ENCODE data around the gene KRTAP19-8. TPM values are rescaled to one million over a fixed set of nuclear protein-coding genes. Genes with fewer than 3 reads are reported as not detected.

KRTAP19-8 gene, protein sequence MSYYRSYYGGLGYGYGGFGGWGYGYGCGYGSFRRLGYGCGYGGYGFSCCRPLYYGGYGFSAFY
- not detected in 2 replicates for total RNA-seq

DNA sequence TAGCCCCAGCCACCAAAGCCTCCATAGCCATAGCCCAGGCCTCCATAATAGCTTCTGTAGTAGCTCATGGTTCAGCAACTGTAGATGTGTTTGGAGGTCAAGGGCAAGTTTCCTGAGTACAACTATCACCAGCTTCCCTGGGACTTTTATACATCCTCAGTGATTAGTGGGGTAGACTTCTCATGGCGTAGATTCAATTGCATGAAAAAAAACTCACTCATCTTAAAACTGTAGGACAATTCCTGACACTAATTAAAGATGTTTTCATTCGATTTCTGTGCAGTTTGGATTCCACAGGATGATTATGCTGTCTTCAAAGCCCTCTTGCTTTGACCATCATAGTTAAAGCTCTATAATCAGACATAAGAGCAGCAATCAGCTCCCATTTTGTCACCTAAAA is at the start of gene KRTAP19-8:
KRTAP19-8 (minus strand) TSS at position 101 of the 400 bp plus-strand sequence; CDS start at position 68, 33 bp downstream.
- H3K9me3 Mint-ChIP-seq: peaks cover 6% of the 10 kb centered on the region
- intact Hi-C loops (cut with micrococcal nuclease): no loop called here
- DNase-seq (ENCODE audit: low spot score): no peak
- H3K4me3 Mint-ChIP-seq (ENCODE audit: low read depth): no peak within 1 kb of the TSS
- no peak within 1 kb of the TSS for H3K27ac Mint-ChIP-seq
- H3K36me3 Mint-ChIP-seq (ENCODE audit: low read depth): no peaks in the 10 kb centered on the region
- H3K27me3 Mint-ChIP-seq (ENCODE audit: low read depth): peaks cover 18% of the 10 kb centered on the region
- no peaks in the 10 kb centered on the region for H3K4me1 Mint-ChIP-seq (ENCODE audit: low read depth)

DNA sequence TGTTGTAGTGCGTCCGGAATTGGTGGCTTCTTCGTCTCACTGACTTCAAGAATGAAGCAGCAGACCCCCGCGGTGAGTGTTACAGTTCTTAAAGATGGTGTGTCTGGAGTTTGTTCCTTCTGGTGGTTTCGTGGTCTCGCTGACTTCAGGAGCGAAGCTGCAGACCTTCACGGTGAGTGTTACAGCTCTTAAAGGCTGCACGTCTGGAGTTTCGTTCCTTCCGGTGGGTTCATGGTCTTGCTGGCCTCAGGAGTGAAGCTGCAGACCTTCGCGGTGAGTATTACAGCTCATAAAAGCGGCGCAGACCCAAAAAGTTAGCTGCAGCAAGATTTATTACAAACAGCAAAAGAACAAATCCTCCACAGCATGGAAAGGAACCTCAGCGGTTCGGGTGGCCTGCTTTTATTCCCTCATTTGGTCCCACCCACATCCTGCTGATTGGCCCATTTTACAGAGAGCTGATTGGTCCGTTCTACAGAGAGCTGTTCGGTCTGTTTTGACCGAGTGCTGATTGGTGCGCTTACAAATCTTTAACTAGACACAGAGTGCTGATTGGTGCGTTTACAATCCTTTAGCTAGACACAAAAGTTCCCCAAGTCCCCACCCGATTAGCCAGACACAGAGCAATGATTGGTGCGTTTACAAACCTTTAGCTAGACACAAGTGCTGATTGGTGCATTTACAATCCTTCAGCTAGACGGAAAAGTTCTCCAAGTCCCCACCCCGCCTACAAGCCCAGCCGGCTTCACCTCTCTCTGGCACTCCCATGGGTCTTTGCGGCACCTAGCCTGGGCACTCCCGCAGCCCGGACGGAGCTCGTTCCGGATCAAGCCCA is 49.6 kb upstream of the KRTAP19-8 start:
- H3K9me3 Mint-ChIP-seq: no peaks in the 10 kb centered on the region
- H3K27me3 Mint-ChIP-seq (ENCODE audit: low read depth): peaks cover 35% of the 10 kb centered on the region
- peaks cover 12% of the 10 kb centered on the region for H3K4me1 Mint-ChIP-seq (ENCODE audit: low read depth)
- no peak for DNase-seq (ENCODE audit: low spot score)
- H3K4me3 Mint-ChIP-seq (ENCODE audit: low read depth): peak overlapping the region; percentile 45
- H3K36me3 Mint-ChIP-seq (ENCODE audit: low read depth): no peaks in the 10 kb centered on the region
- H3K27ac Mint-ChIP-seq: no peak overlapping the region
- intact Hi-C loops (cut with micrococcal nuclease): loop anchor here (2.0 kb wide), 1 partner anchor 747 kb away; no protein-coding TSS in a partner anchor

DNA sequence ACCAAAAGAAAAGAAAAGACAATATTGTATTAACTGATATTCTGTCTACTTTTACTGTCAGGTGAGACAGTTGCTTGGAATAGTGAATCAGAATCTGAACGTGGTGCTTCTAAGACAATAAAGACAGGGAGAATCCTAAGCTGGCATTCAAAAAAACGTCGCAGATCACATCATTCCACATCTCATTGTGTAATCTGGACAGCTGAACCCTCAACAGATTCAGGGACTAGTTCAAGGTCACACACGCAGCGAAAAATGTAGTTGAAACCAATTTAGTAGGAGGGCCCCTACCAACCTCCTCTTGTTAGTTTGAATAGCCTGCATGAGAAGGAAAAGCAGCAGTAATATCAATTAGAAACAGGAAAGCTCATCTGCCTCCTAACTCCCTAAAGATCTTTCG is 46.4 kb upstream of the KRTAP19-8 start:
- DNase-seq (ENCODE audit: low spot score): no peak
- peaks cover 12% of the 10 kb centered on the region for H3K4me1 Mint-ChIP-seq (ENCODE audit: low read depth)
- no peaks in the 10 kb centered on the region for H3K36me3 Mint-ChIP-seq (ENCODE audit: low read depth)
- H3K9me3 Mint-ChIP-seq: no peaks in the 10 kb centered on the region
- intact Hi-C loops (cut with micrococcal nuclease): no loop called here
- no peak overlapping the region for H3K4me3 Mint-ChIP-seq (ENCODE audit: low read depth)
- peaks cover 47% of the 10 kb centered on the region for H3K27me3 Mint-ChIP-seq (ENCODE audit: low read depth)
- H3K27ac Mint-ChIP-seq: no peak overlapping the region

DNA sequence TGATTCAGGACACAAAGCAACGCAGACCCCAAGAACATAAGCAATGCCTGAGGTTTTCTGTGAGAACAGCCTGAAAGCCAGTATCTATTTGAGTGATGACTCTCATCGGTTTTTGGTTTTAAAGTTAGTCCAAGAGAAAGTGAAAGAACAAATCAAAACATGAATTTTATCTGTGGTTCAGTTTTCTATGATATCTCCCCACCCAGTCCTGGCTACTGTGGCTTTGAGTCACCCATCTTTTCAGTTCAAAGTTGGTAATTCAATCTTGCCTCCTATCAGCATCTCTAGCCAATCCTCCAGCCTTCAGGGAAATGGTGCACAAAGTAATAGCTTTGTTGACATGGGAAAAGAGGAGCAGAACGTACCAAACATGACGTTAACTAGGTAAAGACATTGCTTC is 40.5 kb upstream of the KRTAP19-8 start:
- no peaks in the 10 kb centered on the region for H3K9me3 Mint-ChIP-seq
- intact Hi-C loops (cut with micrococcal nuclease): loop anchor here (5.0 kb wide), 2 partner anchors 241 to 361 kb away; partner anchors contain the start of gene KRTAP21-3
- H3K27me3 Mint-ChIP-seq (ENCODE audit: low read depth): peaks cover 61% of the 10 kb centered on the region
- no peaks in the 10 kb centered on the region for H3K36me3 Mint-ChIP-seq (ENCODE audit: low read depth)
- no peak for DNase-seq (ENCODE audit: low spot score)
- no peak overlapping the region for H3K4me3 Mint-ChIP-seq (ENCODE audit: low read depth)
- H3K4me1 Mint-ChIP-seq (ENCODE audit: low read depth): peaks cover 17% of the 10 kb centered on the region
- H3K27ac Mint-ChIP-seq: no peak overlapping the region

DNA sequence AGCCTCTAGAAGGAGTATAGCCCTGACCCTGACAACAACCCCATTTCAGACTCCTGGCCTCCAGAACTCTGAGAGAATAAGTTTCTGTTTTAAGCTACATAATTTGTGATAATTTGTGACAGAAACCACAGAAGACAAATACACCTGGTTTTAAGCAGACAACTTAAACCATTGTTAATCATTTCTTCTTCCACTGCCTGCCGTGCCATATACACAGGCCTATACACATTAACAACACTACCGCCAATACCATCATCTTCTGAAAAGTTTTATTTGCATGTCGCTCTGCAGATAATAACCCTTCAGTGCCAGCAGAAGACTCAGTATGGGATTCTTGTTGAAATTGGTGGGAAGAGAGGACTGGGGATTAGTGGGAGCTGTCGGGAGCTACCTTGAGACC is 39.9 kb upstream of the KRTAP19-8 start:
- DNase-seq (ENCODE audit: low spot score): no peak
- H3K36me3 Mint-ChIP-seq (ENCODE audit: low read depth): no peaks in the 10 kb centered on the region
- H3K27me3 Mint-ChIP-seq (ENCODE audit: low read depth): peaks cover 67% of the 10 kb centered on the region
- H3K27ac Mint-ChIP-seq: no peak overlapping the region
- no peaks in the 10 kb centered on the region for H3K9me3 Mint-ChIP-seq
- no peak overlapping the region for H3K4me3 Mint-ChIP-seq (ENCODE audit: low read depth)
- intact Hi-C loops (cut with micrococcal nuclease): loop anchor here (5.0 kb wide), 2 partner anchors 241 to 361 kb away; partner anchors contain the start of gene KRTAP21-3
- peaks cover 17% of the 10 kb centered on the region for H3K4me1 Mint-ChIP-seq (ENCODE audit: low read depth)

DNA sequence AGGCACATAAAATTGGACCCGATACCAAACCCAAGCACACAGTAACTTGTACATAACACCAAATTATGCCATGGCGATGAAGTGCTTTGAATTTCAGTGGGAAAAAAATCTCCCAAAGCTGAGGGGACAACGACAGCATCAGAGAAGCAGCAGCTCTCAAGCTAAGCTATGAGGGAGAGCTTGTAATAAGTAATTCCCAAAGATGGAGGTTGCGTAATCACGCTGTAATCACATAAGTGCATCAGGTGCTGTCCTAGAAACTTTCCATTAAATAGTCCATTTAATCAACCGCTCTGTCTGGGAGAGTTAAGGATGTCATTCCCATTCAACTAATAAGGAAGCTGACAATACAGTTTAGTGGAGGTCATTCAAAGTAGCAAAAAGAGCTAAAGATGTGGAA is 37.6 kb upstream of the KRTAP19-8 start:
- Mint-ChIP-seq H3K27ac (no peak overlapping the region), H3K9me3 (no peaks in the 10 kb centered on the region), H3K27me3 (ENCODE audit: low read depth) (peaks cover 68% of the 10 kb centered on the region), H3K4me3 (ENCODE audit: low read depth) (no peak overlapping the region), H3K36me3 (ENCODE audit: low read depth) (no peaks in the 10 kb centered on the region), H3K4me1 (ENCODE audit: low read depth) (peaks cover 17% of the 10 kb centered on the region)
- DNase-seq (ENCODE audit: low spot score): no peak
- intact Hi-C loops (cut with micrococcal nuclease): loop anchor here (5.0 kb wide), 2 partner anchors 239 to 359 kb away; partner anchors contain the start of gene KRTAP21-3

DNA sequence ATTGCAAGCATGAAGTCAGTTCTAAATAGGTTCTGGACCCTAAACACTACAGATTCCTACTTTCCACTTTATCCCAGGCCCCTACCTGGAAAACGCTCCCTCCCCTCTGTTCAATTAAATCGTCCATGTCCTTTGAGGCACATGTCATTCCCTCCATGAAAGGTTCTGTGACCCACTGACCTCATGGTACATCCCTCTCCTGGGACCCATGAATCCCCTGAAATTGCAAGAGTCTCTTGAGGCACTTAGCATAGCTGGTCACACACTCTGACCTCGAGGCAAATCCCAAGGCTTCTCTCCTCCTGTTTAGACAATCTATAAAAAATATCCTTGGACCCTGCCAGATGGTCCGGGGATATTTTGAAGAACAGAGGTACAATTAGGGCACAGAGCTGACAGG is 34.3 kb upstream of the KRTAP19-8 start:
- no peak for DNase-seq (ENCODE audit: low spot score)
- Mint-ChIP-seq H3K27ac (no peak overlapping the region), H3K36me3 (ENCODE audit: low read depth) (no peaks in the 10 kb centered on the region), H3K4me1 (ENCODE audit: low read depth) (no peaks in the 10 kb centered on the region), H3K4me3 (ENCODE audit: low read depth) (no peak overlapping the region), H3K27me3 (ENCODE audit: low read depth) (peaks cover 70% of the 10 kb centered on the region), H3K9me3 (no peaks in the 10 kb centered on the region)
- intact Hi-C loops (cut with micrococcal nuclease): no loop called here

DNA sequence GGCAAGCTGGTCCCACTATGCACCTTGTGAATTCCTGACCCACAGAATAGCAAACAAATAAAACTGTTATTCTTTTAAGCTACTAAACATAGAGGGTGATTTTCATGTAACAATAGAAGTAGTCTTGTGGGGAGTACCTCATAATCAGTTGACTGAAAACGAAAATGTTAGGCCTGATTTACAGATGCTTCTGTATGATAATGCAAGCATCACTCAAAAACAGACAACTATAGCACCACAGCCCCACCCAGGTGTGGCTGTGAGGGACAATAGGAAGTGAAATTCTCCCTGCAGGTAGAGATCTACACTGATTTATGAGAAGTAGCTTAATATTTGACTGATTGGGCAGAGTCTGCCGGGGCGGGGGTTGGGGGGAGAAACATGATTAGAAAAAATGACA is 26.5 kb upstream of the KRTAP19-8 start:
- DNase-seq (ENCODE audit: low spot score): no peak
- Mint-ChIP-seq H3K27ac (no peak overlapping the region), H3K36me3 (ENCODE audit: low read depth) (no peaks in the 10 kb centered on the region), H3K4me3 (ENCODE audit: low read depth) (no peak overlapping the region), H3K27me3 (ENCODE audit: low read depth) (peaks cover 41% of the 10 kb centered on the region), H3K4me1 (ENCODE audit: low read depth) (peaks cover 8% of the 10 kb centered on the region), H3K9me3 (no peaks in the 10 kb centered on the region)
- intact Hi-C loops (cut with micrococcal nuclease): no loop called here

DNA sequence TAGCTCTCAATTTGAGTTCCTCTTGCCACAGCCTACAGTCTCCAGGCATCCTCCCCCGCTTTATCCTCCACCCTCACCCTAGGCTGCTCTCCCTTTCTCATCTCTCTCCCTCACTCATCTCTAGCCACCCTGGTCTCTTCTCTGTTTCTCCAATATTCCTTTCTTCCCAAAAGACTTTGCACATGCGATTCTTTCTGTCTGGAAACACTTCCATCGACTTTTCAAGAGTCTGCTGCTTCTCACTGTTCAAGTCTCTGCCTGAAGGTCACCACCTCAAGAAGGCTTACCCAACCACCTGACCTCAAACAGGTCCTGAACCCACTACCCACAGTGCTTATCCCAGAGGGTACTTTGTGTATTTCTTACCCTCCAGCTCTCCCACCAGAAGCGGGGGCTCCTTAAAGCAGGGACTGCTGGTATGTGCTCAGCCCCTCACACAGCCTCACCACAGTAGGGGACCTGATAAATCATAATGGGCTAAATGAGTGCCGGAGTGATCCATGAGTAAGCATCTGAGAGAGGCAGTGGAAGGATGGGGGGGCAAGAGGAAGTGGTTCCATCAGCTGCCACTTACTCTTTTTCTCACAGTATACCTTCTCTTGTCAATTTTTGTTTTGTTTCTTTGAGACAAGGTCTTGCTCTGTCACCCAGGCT is 14.3 kb upstream of the KRTAP19-8 start:
- no peak overlapping the region for H3K27ac Mint-ChIP-seq
- no peaks in the 10 kb centered on the region for H3K36me3 Mint-ChIP-seq (ENCODE audit: low read depth)
- H3K9me3 Mint-ChIP-seq: no peaks in the 10 kb centered on the region
- intact Hi-C loops (cut with micrococcal nuclease): no loop called here
- no peak for DNase-seq (ENCODE audit: low spot score)
- peaks cover 8% of the 10 kb centered on the region for H3K27me3 Mint-ChIP-seq (ENCODE audit: low read depth)
- no peaks in the 10 kb centered on the region for H3K4me1 Mint-ChIP-seq (ENCODE audit: low read depth)
- H3K4me3 Mint-ChIP-seq (ENCODE audit: low read depth): no peak overlapping the region

DNA sequence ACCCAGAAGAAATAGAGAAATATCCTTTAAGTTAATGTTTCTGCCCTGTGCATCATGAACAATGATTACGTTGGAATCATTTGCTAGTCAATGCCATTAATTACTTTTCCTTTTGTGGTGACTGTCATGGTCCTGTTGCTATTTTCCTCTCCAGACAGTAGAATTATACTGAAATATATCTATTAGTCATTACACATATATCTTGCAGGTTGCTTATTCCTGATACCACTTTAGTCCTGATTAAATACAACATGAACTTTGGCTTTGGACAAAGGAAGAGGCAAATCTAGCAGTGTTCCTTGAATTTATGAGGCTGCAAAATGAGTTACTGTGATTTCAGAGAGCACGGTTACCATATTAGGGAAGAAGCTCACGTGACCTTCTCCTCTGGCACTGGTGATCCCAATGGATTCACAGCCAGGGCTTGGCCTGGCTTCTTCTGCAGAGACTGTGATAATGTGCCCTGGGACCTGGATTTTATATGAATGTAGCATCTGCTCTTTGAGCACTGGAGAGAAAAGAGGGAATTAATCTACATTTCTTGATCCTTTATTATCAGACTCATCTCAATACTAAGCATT is 12.4 kb upstream of the KRTAP19-8 start:
- Mint-ChIP-seq H3K4me1 (ENCODE audit: low read depth) (no peaks in the 10 kb centered on the region), H3K27me3 (ENCODE audit: low read depth) (peaks cover 7% of the 10 kb centered on the region), H3K9me3 (no peaks in the 10 kb centered on the region), H3K4me3 (ENCODE audit: low read depth) (no peak overlapping the region), H3K36me3 (ENCODE audit: low read depth) (no peaks in the 10 kb centered on the region), H3K27ac (no peak overlapping the region)
- no peak for DNase-seq (ENCODE audit: low spot score)
- intact Hi-C loops (cut with micrococcal nuclease): no loop called here

DNA sequence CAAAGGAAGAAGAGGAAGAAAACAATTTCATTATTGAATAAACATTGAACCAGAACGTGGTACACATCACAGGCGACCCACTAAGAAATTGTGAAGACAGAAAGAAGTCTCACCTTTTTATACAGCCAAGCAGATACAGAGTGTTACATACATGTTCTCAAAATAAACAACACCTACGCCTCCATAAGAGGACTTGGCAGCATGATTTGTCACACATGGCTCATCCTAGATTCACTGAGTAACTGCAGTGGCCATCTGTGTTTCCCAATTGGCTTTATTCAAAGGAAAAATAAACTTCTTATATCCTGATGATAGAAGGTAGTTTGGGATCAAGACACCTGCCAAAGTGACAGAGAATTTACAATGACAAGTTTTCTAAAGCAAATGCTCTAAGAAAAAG is 7.6 kb upstream of the KRTAP19-8 start:
- H3K4me1 Mint-ChIP-seq (ENCODE audit: low read depth): no peaks in the 10 kb centered on the region
- no peak for DNase-seq (ENCODE audit: low spot score)
- no peak overlapping the region for H3K27ac Mint-ChIP-seq
- no peaks in the 10 kb centered on the region for H3K9me3 Mint-ChIP-seq
- H3K36me3 Mint-ChIP-seq (ENCODE audit: low read depth): no peaks in the 10 kb centered on the region
- no peak overlapping the region for H3K4me3 Mint-ChIP-seq (ENCODE audit: low read depth)
- peaks cover 10% of the 10 kb centered on the region for H3K27me3 Mint-ChIP-seq (ENCODE audit: low read depth)
- intact Hi-C loops (cut with micrococcal nuclease): no loop called here

DNA sequence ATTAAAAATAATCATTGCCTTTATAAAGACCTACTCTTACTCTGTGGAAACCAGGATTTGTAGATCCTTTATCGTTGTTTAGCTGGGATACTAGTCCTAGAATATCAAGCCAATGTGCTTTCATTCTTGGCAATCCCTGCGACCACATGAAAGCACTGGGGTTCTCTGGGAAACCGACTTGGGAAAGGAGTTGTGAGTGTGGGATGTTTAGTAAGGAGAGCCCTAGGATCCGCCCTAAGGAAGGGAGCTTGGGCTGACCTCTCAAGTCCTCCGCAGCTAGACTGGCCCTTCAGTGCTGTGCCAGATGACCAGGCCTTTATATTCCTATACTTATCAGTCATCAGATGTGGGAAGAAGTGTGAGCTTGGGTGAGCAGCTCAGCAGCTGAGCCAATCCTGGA is 5.2 kb upstream of the KRTAP19-8 start:
- no peaks in the 10 kb centered on the region for H3K36me3 Mint-ChIP-seq (ENCODE audit: low read depth)
- H3K27ac Mint-ChIP-seq: no peak overlapping the region
- no peaks in the 10 kb centered on the region for H3K4me1 Mint-ChIP-seq (ENCODE audit: low read depth)
- no peaks in the 10 kb centered on the region for H3K9me3 Mint-ChIP-seq
- H3K4me3 Mint-ChIP-seq (ENCODE audit: low read depth): no peak overlapping the region
- H3K27me3 Mint-ChIP-seq (ENCODE audit: low read depth): peaks cover 17% of the 10 kb centered on the region
- intact Hi-C loops (cut with micrococcal nuclease): no loop called here
- DNase-seq (ENCODE audit: low spot score): no peak

DNA sequence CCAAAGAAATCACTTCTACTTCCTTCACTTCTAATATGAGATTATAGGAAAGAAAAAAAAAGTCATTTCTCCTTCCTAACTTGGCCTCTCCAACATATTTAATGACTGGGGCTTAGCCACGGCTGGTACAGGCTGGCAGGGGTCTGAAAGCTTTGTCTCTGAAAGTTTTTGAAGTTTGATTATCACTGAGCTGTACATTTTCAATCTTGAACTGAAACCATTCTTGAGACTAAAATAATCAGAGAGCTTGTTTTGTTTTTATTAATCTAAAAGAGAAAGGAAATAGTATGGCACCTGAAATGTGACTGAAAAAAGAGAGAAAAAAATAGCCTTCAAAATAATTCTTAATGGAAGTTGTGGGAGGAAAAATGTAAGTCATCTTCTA is 3.8 kb upstream of the KRTAP19-8 start:
- no peak overlapping the region for H3K4me3 Mint-ChIP-seq (ENCODE audit: low read depth)
- H3K27ac Mint-ChIP-seq: no peak overlapping the region
- peaks cover 17% of the 10 kb centered on the region for H3K27me3 Mint-ChIP-seq (ENCODE audit: low read depth)
- no peaks in the 10 kb centered on the region for H3K4me1 Mint-ChIP-seq (ENCODE audit: low read depth)
- H3K9me3 Mint-ChIP-seq: no peaks in the 10 kb centered on the region
- DNase-seq (ENCODE audit: low spot score): no peak
- no peaks in the 10 kb centered on the region for H3K36me3 Mint-ChIP-seq (ENCODE audit: low read depth)
- intact Hi-C loops (cut with micrococcal nuclease): no loop called here

Data from activated T-helper 2 cell treated with anti-CD3 and anti-CD28 coated beads, Interferon-gamma antibody, Interleukin-2, Interleukin-4, amounts not matched to agents 10 μg/mL and 5 μg/mL and 100 μg/mL, durations not matched to agents 14 hours and 24 hours and 36 hours (primary cell).